A673 (cell line): ENCODE data around the gene SUMO2. TPM values are rescaled to one million over a fixed set of nuclear protein-coding genes. Genes with fewer than 3 reads are reported as not detected.

Source experiments
- BruUV-seq: library from RNA; stranded (reverse); fragments of 400-500 nt; replicated peaks from 2 replicates; lab custom pipeline; 2021; lab: Mats Ljungman, UMichigan
- CTCF ChIA-PET: fragments of 300-600 bp; sonication (Branson Sonifier 250); formaldehyde crosslinking; loops from one replicate; lab custom pipeline; 2022; ENCODE audit warnings: antibody characterized with exemption; lab: Charles Lee
- POLR2A ChIA-PET: fragments of 300-600 bp; sonication (Branson Sonifier 250); formaldehyde crosslinking; loops from one replicate; lab custom pipeline; 2022; ENCODE audit warnings: antibody characterized with exemption; ENCODE audit not compliant: low non-redundant PET; lab: Charles Lee
- DNase-seq: peaks from one replicate; pipeline ENCODE4 v3.0.0-alpha.2; 2015; ENCODE audit warnings: low spot score
- H3K27ac ChIP-seq: fragments of 200-600 bp; sonication (generic); 2 replicates; pipeline ENCODE4 v1.5.1; 2016; ENCODE audit warnings: mixed run types, low read depth, mild to moderate bottlenecking, mixed read lengths, antibody characterized with exemption, low read length; ENCODE audit not compliant: poor library complexity, severe bottlenecking
- H3K27me3 ChIP-seq: fragments of 200-600 bp; sonication (generic); replicated peaks from 2 replicates; pipeline ENCODE4 v1.6.1; 2017; ENCODE audit warnings: mixed run types, low read depth, mild to moderate bottlenecking, mixed read lengths, antibody characterized with exemption, low read length; ENCODE audit not compliant: insufficient read depth, poor library complexity
- H3K36me3 ChIP-seq: fragments of 200-600 bp; sonication (generic); 2 replicates; pipeline ENCODE4 v1.6.1; 2016; ENCODE audit warnings: mixed run types, mild to moderate bottlenecking, mixed read lengths, antibody characterized with exemption, low read length; ENCODE audit not compliant: insufficient read depth, poor library complexity, severe bottlenecking
- H3K4me1 ChIP-seq: fragments of 200-600 bp; sonication (generic); 2 replicates; pipeline ENCODE4 v1.6.1; 2017; ENCODE audit warnings: mixed run types, mild to moderate bottlenecking, mixed read lengths, antibody characterized with exemption, low read length; ENCODE audit not compliant: insufficient read depth, poor library complexity, severe bottlenecking
- H3K4me3 ChIP-seq: fragments of 200-600 bp; sonication (generic); 2 replicates; pipeline ENCODE4 v1.5.1; 2016; ENCODE audit warnings: low read depth, mixed run types, mild to moderate bottlenecking, mixed read lengths, low read length; ENCODE audit not compliant: poor library complexity, severe bottlenecking
- H3K9me3 ChIP-seq: fragments of 200-600 bp; sonication (generic); 2 replicates; pipeline ENCODE4 v1.6.1; 2016; ENCODE audit warnings: mixed run types, low read depth, mild to moderate bottlenecking, mixed read lengths, antibody characterized with exemption, low read length; ENCODE audit not compliant: poor library complexity, severe bottlenecking
- EZH2 ChIP-seq: fragments of 200-600 bp; sonication (generic); IDR thresholded peaks from 2 replicates; pipeline ENCODE4 v1.6.1; 2017; ENCODE audit warnings: borderline replicate concordance, low read depth, mild to moderate bottlenecking, mixed read lengths, antibody characterized with exemption, low read length; ENCODE audit not compliant: poor library complexity, severe bottlenecking
- intact Hi-C: fragments of 100-400 bp; cut with micrococcal nuclease; formaldehyde crosslinking; loops from one replicate; pipeline ENCODE4 v1.10.0; 2022; ENCODE audit not compliant: unreplicated experiment
- total RNA-seq: library from RNA; stranded (reverse); gene quantifications from 2 replicates; pipeline ENCODE4 v1.2.3, GENCODE V29; 2021
- TF ChIP-seq, protein P1 (sequence below): fragments of 300-800, 200-600 bp; sonication (generic); conservative IDR thresholded peaks from 2 replicates; pipeline ENCODE4 v1.5.1; 2017; ENCODE audit warnings: low read depth, mild to moderate bottlenecking, antibody characterized with exemption, low read length, moderate library complexity, mixed read lengths

SUMO2 gene
- total RNA-seq, 1 experiment from 2014 or later = 703 TPM

- no TSS peak for BruUV-seq
- H3K27ac ChIP-seq = no peak overlapping the region
- H3K9me3 ChIP-seq = no peaks in the 10 kb centered on the region
- H3K4me1 ChIP-seq = no peaks in the 10 kb centered on the region
- intact Hi-C loops = no loop called here
- CTCF ChIA-PET = interaction anchor here (1.2 kb wide), 1 partner anchor 10 kb away, joined by 4 read pairs; no protein-coding TSS in a partner anchor
- peaks cover 86% of the 10 kb centered on the region for H3K36me3 ChIP-seq
- DNase-seq = no peak
- no peak overlapping the region for H3K4me3 ChIP-seq
- POLR2A ChIA-PET = no interaction called here
- TF ChIP-seq, protein P1, sequence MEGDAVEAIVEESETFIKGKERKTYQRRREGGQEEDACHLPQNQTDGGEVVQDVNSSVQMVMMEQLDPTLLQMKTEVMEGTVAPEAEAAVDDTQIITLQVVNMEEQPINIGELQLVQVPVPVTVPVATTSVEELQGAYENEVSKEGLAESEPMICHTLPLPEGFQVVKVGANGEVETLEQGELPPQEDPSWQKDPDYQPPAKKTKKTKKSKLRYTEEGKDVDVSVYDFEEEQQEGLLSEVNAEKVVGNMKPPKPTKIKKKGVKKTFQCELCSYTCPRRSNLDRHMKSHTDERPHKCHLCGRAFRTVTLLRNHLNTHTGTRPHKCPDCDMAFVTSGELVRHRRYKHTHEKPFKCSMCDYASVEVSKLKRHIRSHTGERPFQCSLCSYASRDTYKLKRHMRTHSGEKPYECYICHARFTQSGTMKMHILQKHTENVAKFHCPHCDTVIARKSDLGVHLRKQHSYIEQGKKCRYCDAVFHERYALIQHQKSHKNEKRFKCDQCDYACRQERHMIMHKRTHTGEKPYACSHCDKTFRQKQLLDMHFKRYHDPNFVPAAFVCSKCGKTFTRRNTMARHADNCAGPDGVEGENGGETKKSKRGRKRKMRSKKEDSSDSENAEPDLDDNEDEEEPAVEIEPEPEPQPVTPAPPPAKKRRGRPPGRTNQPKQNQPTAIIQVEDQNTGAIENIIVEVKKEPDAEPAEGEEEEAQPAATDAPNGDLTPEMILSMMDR = no peak
- no peak for TF ChIP-seq EZH2
- H3K27me3 ChIP-seq = no peaks in the 10 kb centered on the region
Measured at GRCh38 chr17:75231071-75231470, 48.3 kb upstream of the SUMO2 start.

GRCh38 chr17:75228847-75229246 lies 46.1 kb upstream of the SUMO2 start:
- CTCF ChIA-PET = interaction anchor here (1.0 kb wide), 1 partner anchor 11 kb away, joined by 4 read pairs; no protein-coding TSS in a partner anchor
- Histone ChIP-seq H3K4me1 (no peaks in the 10 kb centered on the region), H3K36me3 (peaks cover 81% of the 10 kb centered on the region), H3K27me3 (no peaks in the 10 kb centered on the region), H3K4me3 (no peak overlapping the region), H3K27ac (peak overlapping the region; percentile 47), H3K9me3 (no peaks in the 10 kb centered on the region)
- BruUV-seq = no TSS peak
- no peak for DNase-seq
- TF ChIP-seq, protein P1 = no peak
- no peak for TF ChIP-seq EZH2
- intact Hi-C loops = no loop called here
- POLR2A ChIA-PET = no interaction called here

DNA sequence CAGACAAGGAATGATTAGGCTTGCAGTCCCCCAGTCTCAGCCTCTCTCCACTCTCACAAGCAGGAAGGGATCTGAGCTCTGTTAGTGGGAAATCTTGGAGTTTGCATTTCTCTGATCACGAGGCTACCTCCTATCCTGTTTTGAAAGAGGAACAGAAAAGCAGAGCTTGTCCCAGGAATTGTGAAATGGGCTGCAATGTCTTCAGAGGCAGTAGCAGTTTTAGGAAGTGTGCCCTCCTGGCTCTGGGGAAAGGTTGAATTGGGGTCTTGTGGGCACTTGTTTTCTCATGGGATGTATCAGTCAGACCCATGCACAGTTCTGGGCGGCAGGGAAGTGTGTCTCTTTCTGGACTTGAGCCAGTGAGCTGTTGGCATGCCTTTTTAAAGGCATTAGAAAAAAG lies 45.5 kb upstream of the SUMO2 start:
- TF ChIP-seq, protein P1 = no peak
- TF ChIP-seq EZH2 = no peak

More for the DNA sequence above, 45.5 kb upstream of the SUMO2 start:
- Histone ChIP-seq H3K9me3 (no peaks in the 10 kb centered on the region), H3K36me3 (peaks cover 81% of the 10 kb centered on the region), H3K4me1 (no peaks in the 10 kb centered on the region), H3K4me3 (no peak overlapping the region), H3K27me3 (no peaks in the 10 kb centered on the region), H3K27ac (peak overlapping the region; percentile 24)
- intact Hi-C loops = no loop called here
- TSS peak; percentile 14 for BruUV-seq
- POLR2A ChIA-PET = interaction anchor here (0.6 kb wide), 1 partner anchor 355 kb away, joined by 3 read pairs; no protein-coding TSS in a partner anchor
- DNase-seq = no peak
- CTCF ChIA-PET = no interaction called here
